Right cardiac atrium (tissue), 5 donors: Measurements from ENCODE around the gene TSHZ2. TPM values are rescaled to one million over a fixed set of nuclear protein-coding genes. Genes with fewer than 3 reads are reported as not detected.
"Not testable (repeated sequence)": the region's sequence is repeated elsewhere in the genome, so short reads cannot be mapped to it uniquely, and the experiment has no call there.

Source experiments
- ATAC-seq, 2 donors: fragments of 200-7000 bp; cut with Tn5 transposase; one replicate each; pipeline versions ENCODE4 v1.8.0 to v1.9.1; 2020; ENCODE audit warnings: moderate library complexity in 2 of 2, mild to moderate bottlenecking in 1 of 2
- DNase-seq, 3 donors: peaks; one replicate each; pipeline ENCODE4 v3.0.0-alpha.2; 2020
- H3K27ac ChIP-seq: one replicate; pipeline ENCODE4 v1.5.1; 2013; ENCODE audit warnings: mild to moderate bottlenecking, low read length, control low read depth, moderate library complexity
- H3K27me3 ChIP-seq: one replicate; pipeline ENCODE4 v1.6.1; 2013; ENCODE audit not compliant: control insufficient read depth, insufficient read depth
- H3K4me1 ChIP-seq: one replicate; pipeline ENCODE4 v1.6.1; 2013; ENCODE audit warnings: low read length; ENCODE audit not compliant: control insufficient read depth, insufficient read depth
- H3K4me3 ChIP-seq: one replicate; pipeline ENCODE4 v1.5.1; 2013; ENCODE audit warnings: low read length, control low read depth
- H3K9me3 ChIP-seq: one replicate; pipeline ENCODE4 v1.6.1; 2013; ENCODE audit warnings: low read length; ENCODE audit not compliant: control insufficient read depth
- WGBS: extraction: QIAGEN DNeasy Blood & Tissue Kit; methylation state at CpG from one replicate; pipeline ENCODE4 v1.1.7; 2013; 5-methylcytosine and 5-hydroxymethylcytosine counted together
- intact Hi-C, 4 donors: fragments of 100-400 bp; cut with DNase I; formaldehyde crosslinking; loops; one replicate each; pipeline versions ENCODE4 v1.11.0 to v1.14.0; 2022 to 2023
- polyA plus RNA-seq: library from polyadenylated mRNA; stranded (reverse); fragments of 200-250 nt; gene quantifications from one replicate; pipeline ENCODE4 v1.2.3, GENCODE V29; 2013
- total RNA-seq, 4 donors: library from RNA; stranded (reverse); fragmentation: NEBNext Ultra II Directional; extraction: Animal tissue kit (Norgen Biotek cat#: 25700); gene quantifications; one replicate each; pipeline ENCODE4 v1.2.1, GENCODE V29; 2021
- donor health status: healthy with polysubstance abuse.
- donor health status: DM: no; HTN: yes; CAD: no.
- donor health status: DM: no; HTN: no; CAD: no.
- donor health status: DM: no; HTN: yes; CAD: no; lungs with severe emphysema.
- donor health status: DM: yes; HTN: yes; CAD: no.

The TSHZ2 gene
- total and polyA plus RNA-seq, 5 donors: 2.3 to 8.9 (median 6.9) TPM

DNA sequence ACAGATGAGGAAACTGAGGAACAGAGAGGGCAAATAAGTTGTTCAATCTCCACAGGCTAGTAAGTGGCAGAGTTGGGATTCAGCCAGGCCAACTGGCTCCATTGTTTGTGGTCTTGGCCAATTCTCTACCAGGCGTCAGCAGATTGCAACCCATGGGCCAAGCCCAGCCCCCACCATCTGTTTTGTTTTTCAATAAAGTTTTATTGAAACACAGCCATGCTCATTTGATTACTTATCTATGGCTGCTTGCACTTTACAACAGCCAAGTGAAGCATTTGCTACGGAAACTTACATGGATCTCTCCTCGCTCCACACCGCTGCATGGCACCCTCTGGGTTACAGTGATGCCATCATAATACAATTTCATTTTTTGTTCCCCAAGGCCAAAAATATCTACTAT, 530.7 kb downstream of the TSHZ2 start:
- WGBS: 93% methylated on average over 4 of the region's 4 CpGs
- no peaks in the 10 kb centered on the region for H3K27me3 ChIP-seq
- no peaks in the 10 kb centered on the region for H3K4me1 ChIP-seq
- DNase-seq (no peak), ATAC-seq (no peak)
- H3K27ac ChIP-seq: no peak overlapping the region
- H3K9me3 ChIP-seq: no peaks in the 10 kb centered on the region
- no peak overlapping the region for H3K4me3 ChIP-seq
- intact Hi-C loops: no loop called here

DNA sequence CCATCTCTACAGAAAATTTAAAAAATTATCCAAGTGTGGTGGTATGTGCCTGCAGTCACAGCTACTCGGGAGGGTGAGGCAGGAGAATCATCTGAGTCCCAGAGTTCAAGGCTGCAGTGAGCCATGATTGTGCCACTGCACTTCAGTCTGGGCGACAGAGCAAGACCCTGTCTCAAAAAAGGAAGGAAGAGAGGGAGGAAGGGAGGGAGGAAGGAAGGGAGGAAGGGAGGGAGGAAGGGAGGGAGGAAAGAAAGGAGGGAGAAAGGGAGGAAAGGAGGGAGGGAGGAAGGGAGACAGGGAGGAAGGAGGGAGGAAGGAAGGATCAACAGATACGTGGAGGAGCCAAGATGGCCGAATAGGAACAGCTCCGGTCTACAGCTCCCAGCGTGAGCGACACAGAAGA, 531.4 kb downstream of the TSHZ2 start:
- no peak overlapping the region for H3K4me3 ChIP-seq
- H3K27me3 ChIP-seq: no peaks in the 10 kb centered on the region
- WGBS: 82% methylated on average over 7 of the region's 7 CpGs
- DNase-seq (no peak), ATAC-seq (no peak)
- H3K27ac ChIP-seq: no peak overlapping the region
- no peaks in the 10 kb centered on the region for H3K4me1 ChIP-seq
- no peaks in the 10 kb centered on the region for H3K9me3 ChIP-seq
- intact Hi-C loops: no loop called here

DNA sequence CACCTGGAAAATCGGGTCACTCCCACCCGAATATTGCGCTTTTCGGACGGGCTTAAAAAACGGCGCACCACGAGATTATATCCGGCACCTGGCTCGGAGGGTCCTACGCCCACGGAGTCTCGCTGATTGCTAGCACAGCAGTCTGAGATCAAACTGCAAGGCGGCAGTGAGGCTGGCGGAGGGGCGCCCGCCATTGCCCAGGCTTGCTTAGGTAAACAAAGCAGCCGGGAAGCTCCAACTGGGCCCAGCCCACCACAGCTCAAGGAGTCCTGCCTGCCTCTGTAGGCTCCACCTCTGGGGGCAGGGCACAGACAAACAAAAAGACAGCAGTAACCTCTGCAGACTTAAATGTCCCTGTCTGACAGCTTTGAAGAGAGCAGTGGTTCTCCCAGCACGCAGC, 531.9 kb downstream of the TSHZ2 start:
- H3K27me3 ChIP-seq, ATAC-seq, intact Hi-C loops, DNase-seq, H3K4me1 ChIP-seq, H3K4me3 ChIP-seq, H3K27ac ChIP-seq, H3K9me3 ChIP-seq: not testable (repeated sequence)
- WGBS: 78% methylated on average over 18 of the region's 19 CpGs

DNA sequence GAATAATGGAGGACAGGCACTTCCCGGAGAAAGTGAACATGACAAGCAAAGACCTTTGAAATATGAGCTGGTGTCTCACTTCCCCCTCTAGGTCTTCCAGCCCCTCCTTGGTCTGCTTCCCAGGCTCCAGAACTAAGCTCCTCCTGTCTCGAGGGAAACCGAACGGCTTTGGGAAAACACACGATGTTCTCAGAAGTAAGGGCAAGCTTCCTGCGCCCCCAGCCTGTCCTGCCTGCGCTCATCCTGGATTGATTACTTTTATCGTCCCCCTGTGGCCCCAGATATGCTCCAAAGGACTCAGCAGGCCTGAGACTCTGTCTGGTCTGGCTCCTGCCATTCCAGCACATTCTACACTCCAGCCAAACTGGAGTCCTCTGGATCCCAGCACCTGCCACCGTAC, 538.1 kb downstream of the TSHZ2 start:
- Histone ChIP-seq H3K27me3 (no peaks in the 10 kb centered on the region), H3K4me3 (no peak overlapping the region), H3K9me3 (no peaks in the 10 kb centered on the region), H3K27ac (no peak overlapping the region), H3K4me1 (no peaks in the 10 kb centered on the region)
- DNase-seq (no peak), ATAC-seq (no peak)
- intact Hi-C loops: no loop called here
- WGBS: 60% methylated on average over 9 of the region's 9 CpGs

DNA sequence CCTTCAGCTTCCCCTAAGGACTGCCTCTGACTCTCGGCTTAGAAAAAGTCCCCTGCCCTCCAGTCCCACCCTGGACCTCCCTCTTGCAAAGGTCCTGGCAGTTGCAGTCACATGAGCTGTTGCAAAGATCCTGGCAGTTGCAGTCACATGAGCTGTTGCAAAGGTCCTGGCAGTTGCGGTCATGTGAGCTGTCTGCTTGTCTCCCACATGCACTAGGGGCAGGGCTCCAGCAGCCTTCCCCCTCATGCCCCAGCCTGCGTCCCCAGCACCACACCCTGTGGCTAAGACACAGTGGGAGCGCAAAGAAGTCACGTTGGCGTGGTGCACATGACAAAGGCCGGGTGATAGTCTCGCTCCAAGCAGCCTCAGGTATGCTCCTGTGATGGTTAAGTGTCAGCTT, 538.5 kb downstream of the TSHZ2 start:
- ATAC-seq (no peak), DNase-seq (no peak)
- Histone ChIP-seq H3K9me3 (no peaks in the 10 kb centered on the region), H3K27me3 (no peaks in the 10 kb centered on the region), H3K4me3 (no peak overlapping the region), H3K27ac (no peak overlapping the region), H3K4me1 (no peaks in the 10 kb centered on the region)
- WGBS: 89% methylated on average over 8 of the region's 8 CpGs
- intact Hi-C loops: no loop called here

DNA sequence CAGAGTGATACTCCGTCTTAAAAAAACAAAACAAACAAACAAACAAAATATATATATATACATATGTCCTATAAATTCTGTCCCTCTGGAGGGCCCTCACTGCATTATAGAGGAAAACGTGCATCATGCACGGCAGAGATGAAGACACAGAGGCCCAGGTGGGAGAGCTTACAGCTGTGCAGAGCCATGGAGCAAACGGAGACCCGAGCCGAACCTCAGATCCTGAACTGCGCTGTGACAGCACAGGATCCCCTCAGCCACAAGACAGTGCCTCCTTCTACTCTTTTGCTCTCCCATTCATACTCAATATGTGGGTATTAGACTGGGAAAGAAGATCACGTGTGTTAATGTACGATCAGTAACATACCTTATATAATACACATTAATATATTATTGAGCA, 539.9 kb downstream of the TSHZ2 start:
- H3K4me3 ChIP-seq: no peak overlapping the region
- no peaks in the 10 kb centered on the region for H3K27me3 ChIP-seq
- no peaks in the 10 kb centered on the region for H3K4me1 ChIP-seq
- ATAC-seq (no peak), DNase-seq (no peak)
- 88% methylated on average over 9 of the region's 9 CpGs for WGBS
- intact Hi-C loops: no loop called here
- no peak overlapping the region for H3K27ac ChIP-seq
- no peaks in the 10 kb centered on the region for H3K9me3 ChIP-seq

DNA sequence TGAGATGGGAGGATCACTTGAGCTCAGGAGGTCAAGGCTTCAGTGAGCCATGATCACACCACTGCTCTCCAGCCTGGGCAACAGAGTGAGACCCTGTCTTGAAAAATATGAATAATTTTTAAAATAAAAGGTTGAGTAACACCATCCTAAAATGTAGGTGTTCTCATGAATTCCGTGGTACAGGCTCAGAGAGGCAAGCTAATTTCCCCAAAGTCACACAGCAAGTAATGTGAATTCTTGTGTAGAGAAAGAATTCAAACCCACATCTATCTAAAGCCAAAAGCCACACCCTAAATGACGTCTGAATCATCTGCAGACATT, 541.0 kb downstream of the TSHZ2 start:
- intact Hi-C loops: no loop called here
- DNase-seq (no peak), ATAC-seq (no peak)
- 53% methylated on average over 2 of the region's 2 CpGs for WGBS
- Histone ChIP-seq H3K4me1 (no peaks in the 10 kb centered on the region), H3K4me3 (no peak overlapping the region), H3K27me3 (no peaks in the 10 kb centered on the region), H3K9me3 (no peaks in the 10 kb centered on the region), H3K27ac (no peak overlapping the region)

DNA sequence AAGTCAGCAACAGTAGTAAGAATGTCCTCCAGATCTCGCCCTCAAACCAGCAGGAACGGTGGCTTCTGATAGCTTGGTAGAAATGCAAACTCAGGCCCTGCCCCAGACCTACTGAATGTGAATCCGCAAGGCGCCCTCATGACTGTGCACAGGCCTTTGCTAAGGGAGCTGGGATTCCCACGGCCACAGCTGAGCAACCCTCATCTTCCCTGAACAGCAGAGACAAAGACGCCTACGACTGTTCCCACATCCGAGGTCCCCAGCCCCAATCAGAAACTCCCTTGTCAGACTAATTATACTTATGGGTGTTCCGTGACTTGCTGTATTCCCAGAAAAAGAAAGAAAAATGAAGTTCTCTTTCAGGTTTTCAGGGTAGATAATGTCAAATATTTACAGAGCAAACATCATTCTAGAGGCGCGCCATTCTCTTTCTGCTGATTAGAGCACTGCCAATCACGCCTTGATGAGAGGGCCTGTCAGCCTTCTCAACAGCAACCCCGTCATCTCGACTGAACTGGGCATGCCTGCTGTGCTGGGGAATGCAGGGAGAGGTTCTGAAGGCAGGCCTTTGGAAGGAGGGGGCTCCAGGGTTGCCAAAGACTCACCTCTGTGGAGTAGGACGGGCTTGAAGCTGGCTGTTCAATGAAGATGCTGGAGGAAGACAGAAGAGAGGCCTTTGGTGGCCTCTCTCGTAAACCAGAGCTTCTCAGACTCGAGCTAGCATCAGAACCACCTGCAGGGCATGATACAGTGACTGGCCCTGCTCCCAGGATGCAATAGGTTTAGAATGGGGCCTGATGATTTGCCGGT, 541.5 kb downstream of the TSHZ2 start:
- Histone ChIP-seq H3K4me3 (no peak overlapping the region), H3K4me1 (no peaks in the 10 kb centered on the region), H3K9me3 (no peaks in the 10 kb centered on the region), H3K27ac (no peak overlapping the region), H3K27me3 (no peaks in the 10 kb centered on the region)
- intact Hi-C loops: no loop called here
- ATAC-seq: no peak
- no peak for DNase-seq
- 81% methylated on average over 18 of the region's 18 CpGs for WGBS

DNA sequence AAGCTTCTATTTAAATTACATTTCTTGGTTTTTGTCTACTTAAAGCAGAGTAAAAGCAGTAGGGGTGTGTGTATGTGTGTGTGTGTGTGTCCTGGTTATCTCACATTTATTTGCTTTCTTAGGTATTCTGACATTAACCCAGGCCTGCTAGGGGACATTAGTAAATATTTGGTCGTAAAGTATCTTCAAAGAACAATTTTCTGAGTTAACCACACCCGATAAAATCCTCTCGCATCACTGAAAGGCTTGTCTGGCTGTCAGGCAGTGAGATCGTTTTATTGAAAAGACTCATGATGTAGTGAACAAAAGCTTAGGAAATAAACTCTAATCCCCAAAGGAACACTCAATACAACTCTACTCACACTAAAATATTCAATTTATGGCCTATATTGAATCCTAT, 543.6 kb downstream of the TSHZ2 start:
- Histone ChIP-seq H3K4me3 (no peak overlapping the region), H3K4me1 (no peaks in the 10 kb centered on the region), H3K27ac (no peak overlapping the region), H3K9me3 (no peaks in the 10 kb centered on the region), H3K27me3 (no peaks in the 10 kb centered on the region)
- intact Hi-C loops: loop anchor here in 1 of 4 donors (5.0 kb wide), 1 partner anchor 173 kb away; no protein-coding TSS in a partner anchor
- ATAC-seq: no peak
- 79% methylated on average over 4 of the region's 4 CpGs for WGBS
- DNase-seq: no peak

DNA sequence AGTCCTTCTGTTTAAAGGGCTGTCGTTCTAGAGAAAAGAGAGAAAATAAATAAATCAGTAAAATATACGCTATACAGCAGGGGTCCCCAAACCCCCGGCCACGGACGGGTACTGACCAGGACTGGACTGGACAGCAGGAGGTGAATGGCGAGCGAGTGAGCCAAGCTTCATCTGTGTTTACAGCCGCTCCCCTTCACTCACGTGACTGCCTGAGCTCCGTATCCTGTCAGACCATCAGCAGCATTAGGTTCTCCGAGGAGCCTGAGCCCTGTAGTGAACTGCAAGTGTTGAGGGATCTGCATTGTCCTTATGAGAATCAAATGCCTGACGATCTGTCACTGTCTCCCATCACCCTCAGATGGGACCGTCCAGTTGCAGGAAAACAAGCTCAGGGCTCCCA, 545.0 kb downstream of the TSHZ2 start:
- DNase-seq (no peak), ATAC-seq (no peak)
- H3K27ac ChIP-seq: no peak overlapping the region
- intact Hi-C loops: loop anchor here in 1 of 4 donors (5.0 kb wide), 1 partner anchor 175 kb away; no protein-coding TSS in a partner anchor
- 73% methylated on average over 13 of the region's 13 CpGs for WGBS
- no peaks in the 10 kb centered on the region for H3K9me3 ChIP-seq
- no peaks in the 10 kb centered on the region for H3K4me1 ChIP-seq
- H3K27me3 ChIP-seq: no peaks in the 10 kb centered on the region
- no peak overlapping the region for H3K4me3 ChIP-seq

DNA sequence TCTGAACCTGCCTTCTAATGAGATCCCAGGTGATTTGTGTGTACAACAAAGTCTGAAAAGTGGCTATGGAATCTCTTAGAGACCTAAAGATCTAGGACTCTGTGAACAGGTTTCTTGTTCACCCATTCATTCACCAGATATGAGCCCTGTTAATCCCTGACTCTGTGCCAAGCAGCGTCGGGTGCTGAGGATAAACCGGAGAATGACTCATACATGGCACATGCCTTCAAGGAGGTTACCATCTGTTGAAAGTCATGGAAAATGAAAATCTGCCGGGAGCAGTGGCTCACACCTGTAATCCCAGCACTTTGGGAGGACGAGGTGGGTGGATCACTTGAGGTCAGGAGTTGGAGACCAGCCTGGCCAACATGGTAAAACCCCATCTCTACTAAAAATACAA, 549.3 kb downstream of the TSHZ2 start:
- intact Hi-C loops, H3K9me3 ChIP-seq, H3K27ac ChIP-seq, ATAC-seq, DNase-seq, H3K4me1 ChIP-seq, H3K4me3 ChIP-seq, H3K27me3 ChIP-seq: not testable (repeated sequence)
- WGBS: 69% methylated on average over 5 of the region's 5 CpGs

DNA sequence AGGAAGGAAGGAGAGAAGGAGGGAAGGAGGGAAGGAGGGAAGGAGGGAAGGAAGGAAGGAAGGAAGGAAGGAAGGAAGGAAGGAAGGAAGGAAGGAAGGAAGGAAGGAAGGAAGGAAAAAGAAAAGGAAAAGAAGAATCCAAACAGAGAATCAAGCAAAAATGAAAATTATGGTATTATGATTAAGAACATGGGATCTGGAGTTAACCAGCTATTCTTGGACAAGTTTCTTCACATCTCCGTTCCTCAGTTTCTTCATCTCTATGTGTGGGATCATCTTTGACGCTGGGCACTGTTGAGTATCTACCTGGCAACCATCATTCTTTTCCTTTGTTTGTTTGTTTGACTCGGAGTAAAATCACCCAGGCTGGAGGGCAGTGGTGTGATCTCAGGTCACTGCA, 549.9 kb downstream of the TSHZ2 start:
- Histone ChIP-seq H3K4me1 (no peaks in the 10 kb centered on the region), H3K4me3 (no peak overlapping the region), H3K27ac (no peak overlapping the region), H3K9me3 (no peaks in the 10 kb centered on the region), H3K27me3 (no peaks in the 10 kb centered on the region)
- DNase-seq (no peak), ATAC-seq (no peak)
- intact Hi-C loops: no loop called here
- 83% methylated on average over 3 of the region's 3 CpGs for whole genome bisulfite sequencing
